OCI-LY1 (cell line): ENCODE results near the gene NAA16.

Source experiments
- H2AFZ ChIP-seq: fragments of 200-600 bp; sonication (generic), shearing (Covaris generic); 2 replicates; pipeline ENCODE4 v1.6.0; 2014; ENCODE audit warnings: antibody characterized with exemption, mild to moderate bottlenecking, low read length
- H3F3A ChIP-seq: fragments of 200-600 bp; sonication (generic), shearing (Covaris generic); 2 replicates; pipeline ENCODE4 v1.6.0; 2014; ENCODE audit warnings: mild to moderate bottlenecking, antibody characterized with exemption, low read length, moderate library complexity; ENCODE audit not compliant: insufficient read depth
- H3K27ac ChIP-seq: fragments of 200-600 bp; sonication (generic); 2 replicates; pipeline ENCODE4 v1.5.1; 2014; ENCODE audit warnings: low read length, mixed run types, mild to moderate bottlenecking, low read depth; ENCODE audit not compliant: poor library complexity, severe bottlenecking
- H3K27me3 ChIP-seq: fragments of 200-600 bp; sonication (generic); 2 replicates; pipeline ENCODE4 v1.6.0; 2014; ENCODE audit warnings: antibody characterized with exemption, mild to moderate bottlenecking, low read length, moderate library complexity; ENCODE audit not compliant: insufficient read depth
- H3K36me3 ChIP-seq: fragments of 200-600 bp; sonication (generic); 2 replicates; pipeline ENCODE4 v1.6.1; 2014; ENCODE audit warnings: mild to moderate bottlenecking, antibody characterized with exemption, low read length, moderate library complexity, mixed read lengths; ENCODE audit not compliant: insufficient read depth
- H3K4me1 ChIP-seq: fragments of 200-600 bp; sonication (generic); 2 replicates; pipeline ENCODE4 v1.5.1; 2014; ENCODE audit warnings: mild to moderate bottlenecking, low read length, moderate library complexity; ENCODE audit not compliant: insufficient read depth, severe bottlenecking
- H3K4me2 ChIP-seq: fragments of 200-600 bp; sonication (generic), shearing (Covaris generic); 2 replicates; pipeline ENCODE4 v1.6.1; 2014; ENCODE audit warnings: low read length
- H3K4me3 ChIP-seq: fragments of 200-600 bp; sonication (generic); 2 replicates; pipeline ENCODE4 v1.5.1; 2014; ENCODE audit warnings: low read length, low read depth, mild to moderate bottlenecking, mixed read lengths; ENCODE audit not compliant: poor library complexity, severe bottlenecking
- H3K79me2 ChIP-seq: fragments of 200-600 bp; shearing (Covaris generic); 2 replicates; pipeline ENCODE4 v1.6.1; 2016; ENCODE audit warnings: mixed run types, low read length, mixed read lengths; ENCODE audit not compliant: insufficient read depth
- H3K9ac ChIP-seq: fragments of 200-600 bp; sonication (generic), shearing (Covaris generic); 2 replicates; pipeline ENCODE4 v1.6.1; 2014; ENCODE audit warnings: mild to moderate bottlenecking, low read length, mixed read lengths
- H3K9me2 ChIP-seq: fragments of 200-600 bp; sonication (generic), shearing (Covaris generic); 2 replicates; pipeline ENCODE4 v1.6.1; 2014; ENCODE audit warnings: low read depth, mild to moderate bottlenecking, low read length, mixed read lengths
- H3K9me3 ChIP-seq: fragments of 200-600 bp; shearing (Covaris generic); 2 replicates; pipeline ENCODE4 v1.6.1; 2014; ENCODE audit warnings: low read length, mixed read lengths
- H4K20me1 ChIP-seq: fragments of 200-600 bp; sonication (generic), shearing (Covaris generic); 2 replicates; pipeline ENCODE4 v1.6.0; 2016; ENCODE audit warnings: mild to moderate bottlenecking, low read length; ENCODE audit not compliant: insufficient read depth
- CTCF ChIP-seq: fragments of 200-600 bp; sonication (generic), shearing (Covaris generic); IDR thresholded peaks from 2 replicates; pipeline ENCODE4 v1.5.1; 2017; ENCODE audit warnings: mild to moderate bottlenecking, antibody characterized with exemption, low read length, moderate library complexity, mixed read lengths
- EZH2 ChIP-seq: fragments of 200-600 bp; sonication (generic), shearing (Covaris generic); IDR thresholded peaks from 2 replicates; pipeline ENCODE4 v1.8.0; 2017; ENCODE audit warnings: borderline replicate concordance, mixed run types, mild to moderate bottlenecking, antibody characterized with exemption, low read length, moderate library complexity, mixed read lengths

NAA16 gene

DNA sequence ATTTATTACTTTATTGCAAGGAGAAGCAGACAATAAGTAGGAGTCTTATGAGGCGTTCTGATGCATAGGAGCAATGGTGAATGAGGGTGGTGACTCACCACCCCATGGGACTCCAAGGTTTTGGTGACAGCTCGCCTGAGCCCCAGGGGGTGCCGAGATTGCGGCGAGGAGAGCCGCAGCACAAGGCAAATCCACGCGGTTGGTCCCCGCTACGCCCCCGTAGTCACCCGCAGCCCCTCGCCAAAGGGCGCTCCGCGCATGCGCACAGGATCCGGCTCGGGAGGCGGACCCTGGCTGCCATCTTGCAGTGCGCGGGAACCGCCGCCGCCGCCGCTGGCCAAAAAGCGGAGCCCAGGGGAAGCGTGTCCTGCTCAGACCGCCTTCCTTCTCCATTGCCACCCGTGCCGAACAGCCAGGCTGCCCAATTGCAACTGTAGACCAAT lies at the start of gene NAA16:
Gene NAA16 (plus strand): TSS at position 305 of the 443 bp plus-strand sequence. CDS start 262 bp downstream, outside the sequence.
- no peaks in the 10 kb centered on the region for H3K36me3 ChIP-seq
- H3K4me1 ChIP-seq = peaks cover 38% of the 10 kb centered on the region
- H3K9me3 ChIP-seq = no peaks in the 10 kb centered on the region
- H3K4me2 ChIP-seq = peak within 1 kb of the TSS; percentile 82
- H4K20me1 ChIP-seq = no peaks in the 10 kb centered on the region
- no peaks in the 10 kb centered on the region for H3K9me2 ChIP-seq
- peak within 1 kb of the TSS; percentile 77 for H3K9ac ChIP-seq
- H3K27ac ChIP-seq = peak within 1 kb of the TSS; percentile 71
- no peaks in the 10 kb centered on the region for H3K27me3 ChIP-seq
- peak within 1 kb of the TSS; percentile 96 for H3K4me3 ChIP-seq
- no peak for TF ChIP-seq EZH2
- no peak for TF ChIP-seq CTCF
- H3F3A ChIP-seq = no peaks in the 10 kb centered on the region
- H2AFZ ChIP-seq = peak within 1 kb of the TSS; percentile 81; the same call in 1 of the 2 replicates
- H3K79me2 ChIP-seq = peaks cover 48% of the 10 kb centered on the region

DNA sequence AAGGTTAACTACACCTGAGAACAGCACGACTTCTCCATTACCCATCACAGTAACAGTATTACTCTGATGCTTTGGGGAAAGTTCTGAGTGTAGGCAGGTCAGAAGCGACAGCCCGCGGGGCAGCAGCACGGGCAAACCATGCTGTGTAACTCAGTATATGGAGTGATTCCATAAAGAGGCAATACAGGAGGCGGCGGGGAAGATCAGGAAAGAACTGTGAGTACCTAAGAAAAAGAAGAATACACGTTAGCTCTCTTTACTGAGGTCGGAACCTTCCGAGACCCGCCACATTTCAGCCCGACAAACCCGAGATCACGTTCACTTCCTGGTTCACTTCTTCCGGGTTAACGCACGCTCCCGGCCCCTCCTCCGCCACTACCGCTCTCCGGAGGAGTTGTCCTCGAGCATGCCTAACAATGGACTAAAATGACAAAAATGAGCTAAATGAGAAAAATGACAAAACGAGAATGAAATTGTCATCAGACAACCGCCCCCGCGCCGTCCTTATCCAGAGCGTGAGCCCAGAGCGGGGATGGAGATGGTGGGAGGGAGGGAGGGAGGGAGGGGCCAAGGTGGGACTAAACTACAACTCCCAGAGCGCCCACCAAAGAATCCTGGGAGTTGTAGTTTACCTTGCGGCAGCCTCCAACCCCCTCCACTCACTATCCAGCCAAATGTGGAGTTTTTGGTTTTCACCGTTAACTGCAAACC lies 47.7 kb upstream of the NAA16 start, which contains the start of gene MTRF1:
Gene MTRF1 (minus strand): TSS at position 316 of the 711 bp plus-strand sequence. CDS start 2,669 bp downstream, outside the sequence.
- Histone ChIP-seq H4K20me1 (no peaks in the 10 kb centered on the region), H3K9me2 (no peaks in the 10 kb centered on the region), H3K4me1 (peaks cover 13% of the 10 kb centered on the region), H3K9me3 (peaks cover 10% of the 10 kb centered on the region; the same call in 1 of the 2 replicates), H3K27me3 (no peaks in the 10 kb centered on the region), H3K36me3 (peaks cover 29% of the 10 kb centered on the region), H3K9ac (peak within 1 kb of the TSS; percentile 86), H3K4me3 (peak within 1 kb of the TSS; percentile 85), H2AFZ (peak within 1 kb of the TSS; percentile 100), H3F3A (no peaks in the 10 kb centered on the region), H3K79me2 (no peaks in the 10 kb centered on the region), H3K27ac (peak within 1 kb of the TSS; percentile 67), H3K4me2 (peak within 1 kb of the TSS; percentile 75)
- TF ChIP-seq EZH2 = no peak
- TF ChIP-seq CTCF = no peak

DNA sequence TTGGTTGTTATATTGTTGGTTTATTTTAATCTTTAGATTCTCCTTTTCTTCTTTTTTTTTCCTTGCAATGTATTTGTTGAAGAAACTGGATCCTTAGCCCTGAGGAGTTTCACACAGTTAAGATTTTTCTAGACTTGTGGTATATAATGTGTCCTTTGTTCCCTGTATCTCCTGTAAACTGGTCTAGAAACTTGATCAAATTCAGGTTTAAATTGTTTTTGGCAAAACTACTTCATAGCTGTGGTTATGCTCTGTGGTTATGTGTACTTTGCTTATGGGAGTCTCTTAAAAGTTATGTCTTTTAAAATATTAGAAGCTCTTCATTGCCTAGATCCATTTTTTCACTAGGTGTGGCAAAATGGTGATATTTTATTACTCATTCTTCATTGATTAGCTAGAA lies 44.0 kb upstream of the NAA16 start:
- H3K36me3 ChIP-seq = no peaks in the 10 kb centered on the region
- H3K79me2 ChIP-seq = no peaks in the 10 kb centered on the region
- no peak overlapping the region for H3K27ac ChIP-seq
- H4K20me1 ChIP-seq = no peaks in the 10 kb centered on the region
- no peak overlapping the region for H3K4me2 ChIP-seq
- no peak overlapping the region for H2AFZ ChIP-seq
- no peaks in the 10 kb centered on the region for H3F3A ChIP-seq
- H3K27me3 ChIP-seq = no peaks in the 10 kb centered on the region
- TF ChIP-seq CTCF (no peak), EZH2 (no peak)
- H3K4me1 ChIP-seq = peaks cover 20% of the 10 kb centered on the region
- no peak overlapping the region for H3K9ac ChIP-seq
- no peaks in the 10 kb centered on the region for H3K9me2 ChIP-seq
- H3K4me3 ChIP-seq = no peak overlapping the region
- peaks cover 13% of the 10 kb centered on the region; the same call in 1 of the 2 replicates for H3K9me3 ChIP-seq
